OCI-LY1 (cell line): Measurements from ENCODE around the gene TRAF3IP3.

Source experiments
- H2AFZ ChIP-seq: fragments of 200-600 bp; sonication (generic), shearing (Covaris generic); 2 replicates; pipeline ENCODE4 v1.6.0; 2014; ENCODE audit warnings: antibody characterized with exemption, mild to moderate bottlenecking, low read length
- H3F3A ChIP-seq: fragments of 200-600 bp; sonication (generic), shearing (Covaris generic); 2 replicates; pipeline ENCODE4 v1.6.0; 2014; ENCODE audit warnings: mild to moderate bottlenecking, antibody characterized with exemption, low read length, moderate library complexity; ENCODE audit not compliant: insufficient read depth
- H3K27ac ChIP-seq: fragments of 200-600 bp; sonication (generic); 2 replicates; pipeline ENCODE4 v1.5.1; 2014; ENCODE audit warnings: low read length, mixed run types, mild to moderate bottlenecking, low read depth; ENCODE audit not compliant: poor library complexity, severe bottlenecking
- H3K27me3 ChIP-seq: fragments of 200-600 bp; sonication (generic); 2 replicates; pipeline ENCODE4 v1.6.0; 2014; ENCODE audit warnings: antibody characterized with exemption, mild to moderate bottlenecking, low read length, moderate library complexity; ENCODE audit not compliant: insufficient read depth
- H3K36me3 ChIP-seq: fragments of 200-600 bp; sonication (generic); 2 replicates; pipeline ENCODE4 v1.6.1; 2014; ENCODE audit warnings: mild to moderate bottlenecking, antibody characterized with exemption, low read length, moderate library complexity, mixed read lengths; ENCODE audit not compliant: insufficient read depth
- H3K4me1 ChIP-seq: fragments of 200-600 bp; sonication (generic); 2 replicates; pipeline ENCODE4 v1.5.1; 2014; ENCODE audit warnings: mild to moderate bottlenecking, low read length, moderate library complexity; ENCODE audit not compliant: insufficient read depth, severe bottlenecking
- H3K4me2 ChIP-seq: fragments of 200-600 bp; sonication (generic), shearing (Covaris generic); 2 replicates; pipeline ENCODE4 v1.6.1; 2014; ENCODE audit warnings: low read length
- H3K4me3 ChIP-seq: fragments of 200-600 bp; sonication (generic); 2 replicates; pipeline ENCODE4 v1.5.1; 2014; ENCODE audit warnings: low read length, low read depth, mild to moderate bottlenecking, mixed read lengths; ENCODE audit not compliant: poor library complexity, severe bottlenecking
- H3K79me2 ChIP-seq: fragments of 200-600 bp; shearing (Covaris generic); 2 replicates; pipeline ENCODE4 v1.6.1; 2016; ENCODE audit warnings: mixed run types, low read length, mixed read lengths; ENCODE audit not compliant: insufficient read depth
- H3K9ac ChIP-seq: fragments of 200-600 bp; sonication (generic), shearing (Covaris generic); 2 replicates; pipeline ENCODE4 v1.6.1; 2014; ENCODE audit warnings: mild to moderate bottlenecking, low read length, mixed read lengths
- H3K9me2 ChIP-seq: fragments of 200-600 bp; sonication (generic), shearing (Covaris generic); 2 replicates; pipeline ENCODE4 v1.6.1; 2014; ENCODE audit warnings: low read depth, mild to moderate bottlenecking, low read length, mixed read lengths
- H3K9me3 ChIP-seq: fragments of 200-600 bp; shearing (Covaris generic); 2 replicates; pipeline ENCODE4 v1.6.1; 2014; ENCODE audit warnings: low read length, mixed read lengths
- H4K20me1 ChIP-seq: fragments of 200-600 bp; sonication (generic), shearing (Covaris generic); 2 replicates; pipeline ENCODE4 v1.6.0; 2016; ENCODE audit warnings: mild to moderate bottlenecking, low read length; ENCODE audit not compliant: insufficient read depth
- EZH2 ChIP-seq: fragments of 200-600 bp; sonication (generic), shearing (Covaris generic); IDR thresholded peaks from 2 replicates; pipeline ENCODE4 v1.8.0; 2017; ENCODE audit warnings: borderline replicate concordance, mixed run types, mild to moderate bottlenecking, antibody characterized with exemption, low read length, moderate library complexity, mixed read lengths
- TF ChIP-seq, protein P1 (sequence below): fragments of 200-600 bp; sonication (generic), shearing (Covaris generic); IDR thresholded peaks from 2 replicates; pipeline ENCODE4 v1.5.1; 2017; ENCODE audit warnings: mild to moderate bottlenecking, antibody characterized with exemption, low read length, moderate library complexity, mixed read lengths

Gene TRAF3IP3

DNA sequence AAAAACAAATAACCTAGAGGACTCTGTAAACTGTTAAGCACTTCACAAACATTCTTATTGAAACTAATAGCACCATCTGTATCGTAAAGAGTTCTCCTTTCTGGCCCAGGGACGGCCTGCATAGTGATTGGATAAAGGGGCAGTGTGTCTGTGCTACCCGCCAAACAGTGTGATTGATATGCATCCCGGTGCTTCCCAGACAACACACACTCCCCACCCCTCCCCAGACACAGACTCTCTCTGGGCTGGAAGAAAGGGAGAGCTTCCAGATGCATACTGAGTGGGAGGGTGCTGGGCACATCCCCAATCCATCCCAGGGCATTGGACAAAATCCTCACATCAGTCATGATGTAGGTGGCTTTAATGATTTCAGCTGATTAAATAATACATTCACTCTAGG lies 47.6 kb upstream of the TRAF3IP3 start:
- no peak for TF ChIP-seq EZH2
- TF ChIP-seq, protein P1, sequence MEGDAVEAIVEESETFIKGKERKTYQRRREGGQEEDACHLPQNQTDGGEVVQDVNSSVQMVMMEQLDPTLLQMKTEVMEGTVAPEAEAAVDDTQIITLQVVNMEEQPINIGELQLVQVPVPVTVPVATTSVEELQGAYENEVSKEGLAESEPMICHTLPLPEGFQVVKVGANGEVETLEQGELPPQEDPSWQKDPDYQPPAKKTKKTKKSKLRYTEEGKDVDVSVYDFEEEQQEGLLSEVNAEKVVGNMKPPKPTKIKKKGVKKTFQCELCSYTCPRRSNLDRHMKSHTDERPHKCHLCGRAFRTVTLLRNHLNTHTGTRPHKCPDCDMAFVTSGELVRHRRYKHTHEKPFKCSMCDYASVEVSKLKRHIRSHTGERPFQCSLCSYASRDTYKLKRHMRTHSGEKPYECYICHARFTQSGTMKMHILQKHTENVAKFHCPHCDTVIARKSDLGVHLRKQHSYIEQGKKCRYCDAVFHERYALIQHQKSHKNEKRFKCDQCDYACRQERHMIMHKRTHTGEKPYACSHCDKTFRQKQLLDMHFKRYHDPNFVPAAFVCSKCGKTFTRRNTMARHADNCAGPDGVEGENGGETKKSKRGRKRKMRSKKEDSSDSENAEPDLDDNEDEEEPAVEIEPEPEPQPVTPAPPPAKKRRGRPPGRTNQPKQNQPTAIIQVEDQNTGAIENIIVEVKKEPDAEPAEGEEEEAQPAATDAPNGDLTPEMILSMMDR, result no peak

DNA sequence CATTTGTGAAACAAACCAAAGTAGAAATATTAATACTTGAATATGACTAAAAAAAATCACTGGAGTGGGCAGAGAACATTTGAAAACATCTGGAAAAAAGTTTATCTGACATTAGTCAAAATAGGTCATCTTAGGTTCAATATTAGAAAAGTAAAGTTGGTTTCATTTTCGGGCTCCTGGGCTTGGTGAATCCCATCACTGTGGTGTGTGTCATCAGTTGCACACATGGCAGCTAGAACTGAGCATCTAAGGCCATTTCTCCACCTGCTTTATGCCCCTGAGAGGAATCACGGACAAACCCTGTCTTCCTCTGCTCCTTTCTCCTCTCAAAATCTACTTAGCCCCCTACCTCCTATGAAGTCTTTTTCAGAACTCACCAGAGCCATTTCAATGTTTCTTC lies 45.8 kb upstream of the TRAF3IP3 start:
- H3K4me2 ChIP-seq, result no peak overlapping the region
- H4K20me1 ChIP-seq, result no peaks in the 10 kb centered on the region
- no peaks in the 10 kb centered on the region for H3K79me2 ChIP-seq
- no peaks in the 10 kb centered on the region for H3K27me3 ChIP-seq
- H3K9me3 ChIP-seq, result no peaks in the 10 kb centered on the region
- no peak overlapping the region for H2AFZ ChIP-seq
- H3K27ac ChIP-seq, result no peak overlapping the region
- H3K9me2 ChIP-seq, result no peaks in the 10 kb centered on the region
- no peaks in the 10 kb centered on the region for H3K36me3 ChIP-seq
- no peak overlapping the region for H3K4me3 ChIP-seq
- H3K4me1 ChIP-seq, result no peaks in the 10 kb centered on the region
- no peak overlapping the region for H3K9ac ChIP-seq
- TF ChIP-seq, protein P1, result no peak
- no peak for TF ChIP-seq EZH2
- H3F3A ChIP-seq, result no peaks in the 10 kb centered on the region

More for the DNA sequence above, 47.6 kb upstream of the TRAF3IP3 start:
- Histone ChIP-seq H3K9ac (no peak overlapping the region), H3K27ac (no peak overlapping the region), H3K9me3 (no peaks in the 10 kb centered on the region), H3K27me3 (no peaks in the 10 kb centered on the region), H3K4me2 (no peak overlapping the region), H3K4me1 (no peaks in the 10 kb centered on the region), H3F3A (no peaks in the 10 kb centered on the region), H3K79me2 (no peaks in the 10 kb centered on the region), H3K36me3 (no peaks in the 10 kb centered on the region), H4K20me1 (no peaks in the 10 kb centered on the region), H3K4me3 (no peak overlapping the region), H2AFZ (no peak overlapping the region), H3K9me2 (no peaks in the 10 kb centered on the region)

DNA sequence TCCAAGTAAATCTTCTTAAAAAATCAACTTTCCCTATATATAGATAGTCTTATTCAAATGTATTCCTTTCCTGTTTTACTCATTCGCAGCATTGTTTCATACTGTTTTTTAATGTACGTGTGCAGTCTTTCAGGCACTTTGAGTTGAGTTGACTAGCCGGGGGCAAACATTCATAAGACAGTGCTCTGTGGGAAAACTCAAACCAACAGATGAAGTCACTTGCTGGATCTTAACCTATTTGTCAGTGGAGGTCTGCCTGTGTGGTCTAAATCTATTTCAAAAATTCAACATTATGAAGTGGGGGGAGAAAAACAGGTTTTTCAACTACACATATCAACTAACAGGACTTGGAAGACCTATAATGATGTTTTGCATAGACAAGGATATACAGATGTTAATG lies 45.0 kb upstream of the TRAF3IP3 start:
- Histone ChIP-seq H4K20me1 (no peaks in the 10 kb centered on the region), H3K79me2 (no peaks in the 10 kb centered on the region), H3K27me3 (no peaks in the 10 kb centered on the region), H3K9ac (no peak overlapping the region), H3K9me2 (no peaks in the 10 kb centered on the region), H3K36me3 (no peaks in the 10 kb centered on the region), H3K4me3 (no peak overlapping the region), H3K4me2 (no peak overlapping the region), H3K9me3 (no peaks in the 10 kb centered on the region), H3K27ac (no peak overlapping the region), H3K4me1 (no peaks in the 10 kb centered on the region), H2AFZ (no peak overlapping the region), H3F3A (no peaks in the 10 kb centered on the region)
- TF ChIP-seq, protein P1, result no peak
- TF ChIP-seq EZH2, result no peak
